Fibroblast of peridontal ligament (primary cell): ENCODE results near the gene SPTBN1.

Source experiments
- DNase-seq: peaks from one replicate; pipeline ENCODE4 v3.0.0-alpha.2; 2010; ENCODE audit errors: extremely low read depth

Gene SPTBN1

DNA sequence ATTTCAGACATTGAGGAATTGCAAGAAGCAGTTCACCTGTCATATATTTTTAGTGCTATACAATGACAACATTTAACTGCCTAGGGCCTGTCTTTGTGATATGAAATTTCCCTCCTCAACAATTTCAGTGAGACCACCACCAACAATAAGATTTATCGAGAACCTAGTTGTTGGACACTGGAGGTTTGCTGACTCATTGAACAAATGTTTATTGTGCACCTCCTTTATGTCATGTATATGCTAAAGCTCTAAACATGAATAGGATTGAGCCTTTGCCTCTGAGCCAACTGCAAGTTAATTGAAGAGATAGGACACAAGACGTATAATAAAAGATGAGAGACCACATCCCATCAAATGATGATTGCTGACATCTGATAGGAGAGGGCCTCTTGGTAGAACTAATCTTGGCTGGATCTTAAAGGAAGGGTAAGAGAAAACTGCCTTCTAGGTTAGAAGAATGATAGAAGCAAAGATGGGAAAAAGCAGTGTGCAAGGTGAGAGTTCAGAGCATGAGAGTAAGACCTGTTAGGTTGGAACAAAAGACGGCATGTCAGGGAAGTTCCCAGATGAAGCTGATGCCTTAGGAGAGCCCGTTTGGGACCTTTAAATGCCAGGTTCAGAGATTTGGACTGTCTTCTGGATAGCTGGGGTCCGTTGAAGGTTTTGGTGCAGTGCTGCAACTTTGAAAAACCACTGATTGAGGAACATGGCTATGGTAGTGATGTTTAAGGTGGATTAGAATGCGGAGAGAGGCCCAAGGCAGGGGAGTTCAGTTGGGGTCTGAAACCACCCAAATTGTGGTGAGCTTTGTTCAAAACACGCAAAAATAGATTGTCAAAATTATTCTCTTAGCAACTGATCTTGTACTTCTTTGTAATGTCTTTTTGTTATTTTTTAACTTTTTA, 134.3 kb downstream of the SPTBN1 start:
- no peak for DNase-seq

GRCh38 chr2:54591551-54591950, 135.4 kb downstream of the SPTBN1 start:
- DNase-seq = no peak

- no peak for DNase-seq
These were observed 137.1 kb downstream of the SPTBN1 start for GRCh38 chr2:54593249-54593648.

DNA sequence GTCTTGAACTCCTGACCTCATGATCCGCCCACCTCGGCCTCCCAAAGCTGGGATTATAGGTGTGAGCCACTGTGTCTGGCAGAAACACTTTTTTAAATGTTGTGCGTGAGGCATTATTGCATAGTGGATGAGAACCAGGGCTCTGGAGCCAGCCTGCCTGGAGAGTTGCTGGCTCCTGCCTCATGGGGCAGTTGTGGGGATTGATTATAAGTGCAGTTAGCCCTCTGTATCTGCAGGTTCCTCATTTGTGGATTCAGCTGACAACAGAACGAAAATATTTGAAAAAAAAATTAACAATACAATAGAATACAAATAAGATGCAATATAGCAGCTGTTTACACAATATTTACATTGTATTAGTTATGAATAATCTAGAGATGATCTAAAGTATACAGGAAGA, 137.9 kb downstream of the SPTBN1 start:
- DNase-seq = no peak

GRCh38 chr2:54595161-54595803, 139.2 kb downstream of the SPTBN1 start:
- DNase-seq = no peak

DNA sequence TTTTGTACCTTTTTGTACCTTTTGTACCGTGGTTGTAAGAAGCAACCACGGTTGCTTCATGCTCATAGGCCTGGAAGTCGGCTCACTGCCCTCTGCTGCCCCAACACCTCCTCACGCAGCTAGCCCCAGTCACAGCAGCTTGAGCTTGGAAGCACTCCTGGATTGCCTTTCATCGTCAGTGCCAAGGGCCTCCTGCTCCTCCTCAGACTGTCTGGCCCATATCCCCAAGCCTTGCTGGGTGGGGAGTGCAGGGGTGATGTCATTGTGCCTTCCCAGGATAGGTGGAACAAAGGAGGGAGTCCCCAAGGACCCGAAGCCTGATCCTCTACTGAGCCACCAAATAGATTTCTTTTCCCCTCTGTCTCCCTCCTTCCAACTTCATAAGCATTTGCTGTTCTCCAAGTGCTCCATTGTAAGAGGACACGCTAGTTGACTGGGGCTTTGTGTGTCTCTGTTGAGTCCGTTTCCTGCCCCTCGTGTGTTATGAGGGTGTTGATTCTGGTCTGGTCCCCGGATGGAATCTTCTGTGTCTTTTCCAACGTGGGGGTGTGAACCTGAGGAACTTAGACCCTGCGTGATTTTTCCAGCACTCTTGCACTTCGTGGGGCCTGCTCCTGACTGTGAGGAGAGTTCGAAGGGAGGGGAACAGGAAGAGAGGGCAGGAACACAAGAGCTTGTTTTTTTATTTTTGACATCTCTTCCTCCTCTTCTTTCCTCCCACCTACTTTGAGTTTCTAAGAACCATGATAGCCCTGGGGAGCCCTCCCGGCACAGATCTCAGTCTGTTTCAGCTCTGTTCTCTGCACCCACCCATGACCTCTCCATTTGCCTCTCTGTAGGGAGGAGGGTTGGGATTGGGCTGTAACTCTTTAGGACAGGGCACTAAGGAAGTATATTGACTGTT, 140.1 kb downstream of the SPTBN1 start:
- no peak for DNase-seq

DNA sequence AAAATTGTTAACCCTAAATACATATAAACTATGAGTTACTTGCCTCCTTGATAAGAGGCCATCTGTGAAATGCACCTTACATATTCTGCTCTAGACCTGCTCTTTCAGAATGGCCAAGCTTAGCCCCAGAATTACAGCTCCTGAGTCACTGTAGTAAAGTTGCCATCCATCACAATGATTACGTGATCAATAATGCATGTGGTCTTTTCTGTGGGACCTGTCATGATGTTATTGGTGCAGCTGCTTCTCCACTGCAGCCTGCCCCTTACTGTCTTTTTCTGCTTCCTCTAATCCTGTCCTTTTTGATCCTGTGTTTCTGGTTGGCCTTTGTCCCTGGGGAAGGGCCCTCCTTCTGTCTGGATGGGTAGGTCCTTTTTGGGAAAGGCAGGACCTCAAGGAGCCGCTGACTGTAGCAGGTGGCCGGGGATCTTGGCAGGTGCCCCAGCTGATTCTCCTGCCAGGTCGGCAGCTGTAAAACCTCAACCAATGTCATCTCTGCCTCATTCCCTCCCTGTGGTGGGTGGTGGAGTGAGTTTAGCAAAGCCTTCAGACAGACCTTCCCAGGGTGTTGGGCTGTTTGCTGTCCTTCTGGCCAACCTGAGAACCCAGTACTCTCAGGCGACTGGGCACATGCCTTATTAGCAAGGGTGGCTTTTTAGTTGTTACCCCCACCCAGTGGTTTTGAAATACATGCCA, 141.2 kb downstream of the SPTBN1 start:
- no peak for DNase-seq

DNA sequence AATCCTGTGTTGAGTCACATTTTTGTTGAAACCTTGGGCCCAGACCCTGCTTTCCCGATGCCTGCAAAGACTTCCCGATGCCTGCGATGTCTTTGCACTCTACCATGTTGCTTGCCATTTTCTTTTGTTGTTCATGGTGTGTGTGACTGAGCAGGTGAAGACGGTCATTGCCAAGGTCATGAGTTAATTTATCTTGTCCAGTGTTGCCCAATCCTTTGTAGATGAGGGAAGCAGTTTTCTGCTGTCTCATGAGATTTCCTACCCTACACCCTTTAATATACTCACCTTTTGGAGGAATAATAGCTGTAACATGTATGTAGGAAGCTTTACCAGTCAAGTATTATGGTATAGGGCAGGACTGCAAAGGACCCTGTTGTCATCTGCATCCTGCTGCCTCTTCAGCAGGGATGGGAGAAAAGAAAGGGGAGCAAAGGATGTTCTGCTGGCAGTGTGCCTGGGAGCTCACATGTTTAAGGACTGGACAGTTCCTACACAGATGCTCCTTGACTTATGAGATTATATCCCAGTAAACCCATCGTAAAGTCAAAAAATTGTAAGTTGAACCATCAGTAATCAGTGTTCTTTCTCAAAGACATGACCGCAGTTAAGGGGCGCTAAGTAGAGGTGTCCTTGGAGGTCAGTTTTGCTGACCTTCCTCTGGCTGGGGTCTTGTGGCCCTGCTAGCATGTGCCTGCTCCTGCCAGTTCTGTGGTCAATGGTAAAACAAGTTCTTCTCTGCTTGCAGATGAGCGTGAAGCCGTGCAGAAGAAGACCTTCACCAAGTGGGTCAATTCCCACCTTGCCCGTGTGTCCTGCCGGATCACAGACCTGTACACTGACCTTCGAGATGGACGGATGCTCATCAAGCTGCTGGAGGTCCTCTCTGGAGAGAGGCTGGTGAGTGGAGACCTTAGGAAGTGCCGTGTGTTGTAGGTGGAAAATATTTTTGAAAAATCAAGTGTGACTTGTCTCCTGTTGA, 142.5 kb downstream of the SPTBN1 start:
- no peak for DNase-seq

DNA sequence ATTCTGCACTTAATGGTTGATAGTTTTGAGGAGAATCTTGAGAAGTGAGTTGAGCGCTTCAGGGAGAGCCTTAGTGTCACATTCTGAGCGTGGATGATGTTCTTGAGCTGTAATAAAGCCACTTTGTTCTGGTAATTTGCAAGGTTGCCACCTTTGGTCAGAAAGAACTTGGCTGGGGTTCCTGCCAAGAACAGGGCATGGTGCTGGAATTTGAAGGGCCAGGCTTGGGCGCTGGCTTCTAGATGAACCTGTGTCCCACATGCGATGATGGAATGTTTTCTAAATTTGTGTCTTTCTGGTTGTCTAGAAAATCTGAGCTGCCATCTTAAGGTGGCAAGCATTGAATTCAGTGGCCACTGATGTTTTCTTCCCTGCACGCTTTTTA, 143.2 kb downstream of the SPTBN1 start:
- DNase-seq = no peak

GRCh38 chr2:54599914-54600313, 143.8 kb downstream of the SPTBN1 start:
- no peak for DNase-seq

- DNase-seq = peak; percentile 61
These were observed 145.2 kb downstream of the SPTBN1 start for GRCh38 chr2:54601339-54601738.

DNA sequence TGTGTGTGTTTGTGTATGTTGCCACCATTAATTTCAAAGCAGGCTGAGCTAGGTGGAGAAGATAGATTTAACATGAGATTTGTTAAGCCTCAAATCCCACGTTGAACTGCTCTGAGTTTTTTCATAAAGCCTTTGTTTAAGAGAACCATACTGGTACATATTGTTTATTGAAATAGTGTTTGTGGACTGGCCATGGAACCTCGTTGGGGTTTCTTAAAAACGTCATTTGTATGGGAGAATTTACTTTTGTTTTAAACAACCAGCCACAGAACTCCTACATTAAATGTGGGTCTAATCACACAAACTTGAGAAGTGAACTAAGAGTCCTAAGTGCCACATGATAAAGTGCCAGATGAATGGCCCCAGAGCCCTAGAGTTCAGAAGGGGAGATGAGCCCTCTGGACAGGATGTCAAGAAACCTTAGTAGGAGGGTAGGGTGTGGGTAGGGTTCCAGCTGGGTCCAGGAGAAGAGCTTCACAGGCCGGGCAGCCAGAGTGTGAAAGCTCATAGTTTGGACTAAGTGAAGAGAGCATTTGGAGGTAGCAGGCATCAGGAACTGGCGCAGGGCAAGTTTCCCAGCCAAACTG, 146.7 kb downstream of the SPTBN1 start:
- DNase-seq = peak; percentile 81

GRCh38 chr2:54603357-54603756, 147.2 kb downstream of the SPTBN1 start:
- DNase-seq = no peak

- no peak for DNase-seq
These were observed 147.7 kb downstream of the SPTBN1 start for GRCh38 chr2:54603796-54604195.

- no peak for DNase-seq
These were observed 148.7 kb downstream of the SPTBN1 start for GRCh38 chr2:54604871-54605270.

GRCh38 chr2:54605836-54606235, 149.7 kb downstream of the SPTBN1 start:
- no peak for DNase-seq

- DNase-seq = no peak
These were observed 150.3 kb downstream of the SPTBN1 start for GRCh38 chr2:54606393-54606958.

DNA sequence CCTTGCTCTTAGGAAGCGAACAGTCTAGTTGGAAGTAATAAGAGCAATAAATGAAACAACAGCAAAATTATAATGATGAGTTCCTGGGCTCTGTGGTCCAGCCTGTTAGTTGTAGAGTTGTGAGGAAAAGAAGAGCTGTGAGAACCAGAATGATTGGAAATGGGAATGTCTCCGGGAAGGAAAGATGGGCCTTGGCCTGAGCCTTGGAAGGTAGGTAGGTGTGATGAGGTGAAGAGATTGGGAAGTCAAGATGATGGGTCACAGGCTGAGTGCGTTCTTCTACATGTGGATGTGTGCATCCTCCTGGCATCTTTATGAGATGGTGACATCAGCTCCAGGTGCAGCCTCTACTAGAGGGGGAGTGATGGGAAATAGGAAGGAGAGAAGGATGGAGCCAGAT, 152.1 kb downstream of the SPTBN1 start:
- DNase-seq = no peak

GRCh38 chr2:54609241-54609640, 153.1 kb downstream of the SPTBN1 start:
- DNase-seq = no peak

GRCh38 chr2:54609647-54610046, 153.5 kb downstream of the SPTBN1 start:
- no peak for DNase-seq
